Measurements from ENCODE around the gene ADAMTSL2. TPM values are rescaled to one million over a fixed set of nuclear protein-coding genes. Genes with fewer than 3 reads are reported as not detected.

ADAMTSL2 gene
- total RNA-seq, 1 donor from 2014 or later: 10.1 TPM

DNA sequence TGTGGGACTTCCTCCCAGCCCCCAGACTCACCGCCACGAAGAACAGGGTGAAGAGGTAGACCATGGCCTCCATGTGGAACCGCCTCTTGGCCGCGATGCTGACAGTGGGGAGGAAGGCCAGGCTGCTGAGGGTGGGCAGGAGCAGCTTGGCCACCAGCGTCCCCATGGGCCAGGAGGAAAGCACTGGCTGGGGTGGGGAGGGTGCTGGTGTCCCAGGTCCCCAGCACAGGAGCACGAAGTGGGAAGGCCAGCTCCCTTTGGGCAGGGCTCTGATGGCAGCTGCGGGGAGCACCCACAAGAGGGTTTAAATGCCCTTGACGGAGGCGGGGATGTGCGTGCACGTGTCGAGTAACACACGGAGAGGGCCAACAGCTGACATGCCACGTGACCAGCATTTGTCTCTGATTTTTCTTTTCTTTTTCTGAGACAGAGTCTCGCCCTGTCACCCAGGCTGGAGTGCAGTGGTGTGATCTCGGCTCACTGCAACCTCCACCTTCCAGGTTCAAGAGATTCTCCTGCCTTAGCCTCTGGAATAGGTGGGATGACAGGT lies 9.8 kb upstream of the ADAMTSL2 start, which contains the start of gene MYMK:
TSS of gene MYMK (minus strand) at position 281 of the 550 bp plus-strand sequence. CDS start at position 166, 115 bp downstream.
- intact Hi-C loops (cut with DNase I): no loop called here

DNA sequence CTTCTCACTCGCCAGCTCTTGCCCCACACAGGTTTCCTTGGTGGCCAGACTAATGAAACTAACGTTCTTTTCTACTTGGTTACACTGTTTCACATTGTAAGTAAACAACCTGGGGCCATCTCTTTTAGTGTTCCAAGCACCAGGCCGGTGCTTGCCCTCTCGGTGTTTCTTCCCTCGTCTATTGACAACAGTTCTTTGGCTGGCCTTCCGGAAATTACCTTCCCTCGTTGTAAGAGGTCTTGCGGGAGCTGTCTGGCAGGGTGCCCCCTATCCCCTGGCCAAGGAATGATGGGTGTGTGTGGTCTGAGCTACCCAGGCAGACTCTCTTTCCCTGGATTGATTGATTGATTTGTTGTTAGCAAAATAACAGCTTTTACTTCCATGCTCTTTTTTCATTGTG lies 8.8 kb upstream of the ADAMTSL2 start:
- H3K27ac ChIP-seq: no peak overlapping the region
- H3K4me3 ChIP-seq: no peak overlapping the region
- H3K9me3 ChIP-seq: no peaks in the 10 kb centered on the region
- peaks cover 30% of the 10 kb centered on the region for H3K4me1 ChIP-seq
- no peaks in the 10 kb centered on the region for H3K36me3 ChIP-seq
- H3K27me3 ChIP-seq (ENCODE audit: low read depth): peaks cover 12% of the 10 kb centered on the region
- TF ChIP-seq, protein P1, sequence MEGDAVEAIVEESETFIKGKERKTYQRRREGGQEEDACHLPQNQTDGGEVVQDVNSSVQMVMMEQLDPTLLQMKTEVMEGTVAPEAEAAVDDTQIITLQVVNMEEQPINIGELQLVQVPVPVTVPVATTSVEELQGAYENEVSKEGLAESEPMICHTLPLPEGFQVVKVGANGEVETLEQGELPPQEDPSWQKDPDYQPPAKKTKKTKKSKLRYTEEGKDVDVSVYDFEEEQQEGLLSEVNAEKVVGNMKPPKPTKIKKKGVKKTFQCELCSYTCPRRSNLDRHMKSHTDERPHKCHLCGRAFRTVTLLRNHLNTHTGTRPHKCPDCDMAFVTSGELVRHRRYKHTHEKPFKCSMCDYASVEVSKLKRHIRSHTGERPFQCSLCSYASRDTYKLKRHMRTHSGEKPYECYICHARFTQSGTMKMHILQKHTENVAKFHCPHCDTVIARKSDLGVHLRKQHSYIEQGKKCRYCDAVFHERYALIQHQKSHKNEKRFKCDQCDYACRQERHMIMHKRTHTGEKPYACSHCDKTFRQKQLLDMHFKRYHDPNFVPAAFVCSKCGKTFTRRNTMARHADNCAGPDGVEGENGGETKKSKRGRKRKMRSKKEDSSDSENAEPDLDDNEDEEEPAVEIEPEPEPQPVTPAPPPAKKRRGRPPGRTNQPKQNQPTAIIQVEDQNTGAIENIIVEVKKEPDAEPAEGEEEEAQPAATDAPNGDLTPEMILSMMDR (IDR thresholded peaks at IDR 0.05): no peak
- DNase-seq (no peak), ATAC-seq (no peak)
- intact Hi-C loops (cut with DNase I): no loop called here

More for the DNA sequence above, 9.8 kb upstream of the ADAMTSL2 start, which contains the start of gene MYMK:
- Histone ChIP-seq H3K27ac (no peak within 1 kb of the TSS), H3K4me3 (no peak within 1 kb of the TSS), H3K27me3 (ENCODE audit: low read depth) (peaks cover 3% of the 10 kb centered on the region), H3K36me3 (no peaks in the 10 kb centered on the region), H3K4me1 (peaks cover 30% of the 10 kb centered on the region), H3K9me3 (no peaks in the 10 kb centered on the region)
- ATAC-seq: no peak
- DNase-seq: no peak
- TF ChIP-seq, protein P1 (IDR thresholded peaks at IDR 0.05): no peak

DNA sequence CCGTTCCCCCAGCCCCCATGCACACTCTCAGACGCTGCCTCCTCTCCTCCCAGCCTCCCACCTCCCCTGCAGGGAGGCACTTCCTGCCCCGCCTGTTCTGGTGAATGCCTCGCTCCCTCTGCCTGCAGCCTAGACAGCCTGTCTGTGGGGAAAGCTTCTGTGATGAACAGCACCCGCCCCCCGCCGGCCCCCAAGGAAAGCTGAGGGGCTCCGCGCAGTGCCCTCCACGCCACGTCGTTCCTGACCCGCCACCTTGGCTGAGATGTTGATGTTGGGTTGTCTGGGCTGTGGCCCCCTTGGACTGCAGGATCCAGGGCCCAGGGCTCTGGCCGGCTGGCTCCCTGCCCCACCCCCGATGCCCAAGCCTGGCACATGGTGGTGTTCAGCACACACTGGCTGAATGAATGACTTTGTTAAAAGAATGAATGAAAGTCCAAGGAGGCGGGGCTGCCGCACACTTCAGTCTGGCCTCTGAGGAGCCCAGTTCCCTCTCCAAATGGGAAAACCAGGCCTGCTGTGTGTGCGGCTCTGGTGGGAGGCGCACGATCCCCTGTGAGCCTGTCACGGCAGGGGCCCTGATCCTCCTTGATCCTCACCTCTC lies 7.7 kb upstream of the ADAMTSL2 start:
- no peak for DNase-seq
- intact Hi-C loops (cut with DNase I): no loop called here

DNA sequence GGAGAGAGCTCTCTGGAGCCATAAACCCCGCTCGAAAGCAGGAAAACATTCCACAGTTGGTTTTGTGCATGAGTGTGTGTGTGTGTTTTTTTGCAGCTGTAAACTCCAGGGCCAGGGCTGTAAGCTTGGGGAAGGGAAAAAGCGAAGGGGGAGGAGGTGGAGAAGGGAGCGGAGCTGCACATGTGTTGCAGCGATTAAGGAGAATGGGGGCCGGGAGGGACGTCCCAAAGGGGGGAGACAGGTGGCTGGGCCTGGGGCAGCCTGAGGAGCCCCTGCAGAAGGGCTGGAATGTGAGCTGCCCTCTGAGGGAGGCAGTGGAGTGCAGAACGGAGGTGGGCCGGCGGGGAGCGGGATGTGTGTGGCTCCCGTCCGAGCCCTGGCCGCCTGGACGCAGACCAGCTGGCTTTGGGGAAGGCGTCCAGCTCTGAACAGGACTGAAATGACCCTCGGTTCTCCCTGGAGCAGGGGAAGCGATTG lies 7.0 kb upstream of the ADAMTSL2 start:
- no peaks in the 10 kb centered on the region for H3K9me3 ChIP-seq
- no peak overlapping the region for H3K4me3 ChIP-seq
- H3K27me3 ChIP-seq (ENCODE audit: low read depth): peaks cover 16% of the 10 kb centered on the region
- TF ChIP-seq, protein P1 (IDR thresholded peaks at IDR 0.05): no peak
- intact Hi-C loops (cut with DNase I): no loop called here
- peaks cover 30% of the 10 kb centered on the region for H3K4me1 ChIP-seq
- H3K27ac ChIP-seq: peak overlapping the region; percentile 51
- ATAC-seq: peak; percentile 46 to 60
- H3K36me3 ChIP-seq: no peaks in the 10 kb centered on the region
- DNase-seq: no peak

More for the DNA sequence above, 7.7 kb upstream of the ADAMTSL2 start:
- H3K4me3 ChIP-seq: no peak overlapping the region
- H3K27ac ChIP-seq: peak overlapping the region; percentile 51
- H3K9me3 ChIP-seq: no peaks in the 10 kb centered on the region
- no peak for ATAC-seq
- H3K27me3 ChIP-seq (ENCODE audit: low read depth): peaks cover 16% of the 10 kb centered on the region
- no peaks in the 10 kb centered on the region for H3K36me3 ChIP-seq
- TF ChIP-seq, protein P1 (IDR thresholded peaks at IDR 0.05): no peak
- peaks cover 30% of the 10 kb centered on the region for H3K4me1 ChIP-seq

DNA sequence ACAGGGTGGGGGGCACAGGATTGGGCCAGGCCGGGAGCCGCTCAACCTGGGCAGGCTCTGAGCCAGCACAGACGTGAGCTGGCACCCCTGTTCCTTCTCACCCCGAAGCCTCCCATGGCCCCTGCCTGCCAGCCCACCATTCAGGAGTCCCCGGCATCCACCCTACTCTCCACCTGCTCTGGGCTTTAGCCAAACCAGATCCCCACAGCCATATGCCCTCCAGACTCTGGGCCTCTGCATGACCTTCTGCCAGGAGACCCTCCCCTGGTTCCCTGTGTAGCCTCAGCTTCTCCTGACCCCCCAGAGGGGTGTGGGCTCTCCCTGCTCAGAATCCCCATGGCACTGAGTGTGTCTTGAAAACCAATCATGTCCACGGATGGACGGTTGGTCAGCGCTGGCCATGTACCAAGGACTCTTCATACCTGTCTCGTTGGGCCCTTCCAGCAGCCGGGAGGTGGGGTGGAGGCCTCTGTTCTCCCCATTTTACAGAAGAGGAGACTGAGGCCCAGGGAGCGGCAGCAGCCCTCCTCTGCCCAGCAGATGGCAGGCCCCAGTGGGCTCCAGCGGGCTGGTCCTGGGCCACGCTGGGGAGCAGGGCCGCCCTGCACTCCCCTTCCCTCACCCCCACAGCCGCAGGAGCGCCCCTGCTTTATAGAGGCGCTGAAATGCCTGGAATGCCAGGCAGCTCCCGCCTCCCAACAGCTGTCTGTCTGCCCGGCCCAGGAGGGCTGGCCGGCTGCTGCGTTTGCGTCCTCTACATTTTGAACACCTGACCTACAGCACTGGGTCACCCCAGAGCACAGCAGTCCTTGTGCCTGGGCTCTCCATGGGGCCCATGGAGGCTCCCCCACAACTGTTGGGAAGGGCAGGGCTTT lies 6.3 kb upstream of the ADAMTSL2 start:
- H3K27ac ChIP-seq: peak overlapping the region; percentile 27
- intact Hi-C loops (cut with DNase I): no loop called here
- DNase-seq (no peak), ATAC-seq (no peak)
- peaks cover 16% of the 10 kb centered on the region for H3K27me3 ChIP-seq (ENCODE audit: low read depth)
- TF ChIP-seq, protein P1 (IDR thresholded peaks at IDR 0.05): no peak
- H3K4me1 ChIP-seq: peaks cover 30% of the 10 kb centered on the region
- no peaks in the 10 kb centered on the region for H3K36me3 ChIP-seq
- no peak overlapping the region for H3K4me3 ChIP-seq
- no peaks in the 10 kb centered on the region for H3K9me3 ChIP-seq
